Lung (tissue), 12 donors: Measurements from ENCODE around the gene TBC1D10A. TPM values are rescaled to one million over a fixed set of nuclear protein-coding genes. Genes with fewer than 3 reads are reported as not detected.
A peak's percentile ranks its signal among the peaks of the same experiment; 100 is the strongest.

Experiments
- ATAC-seq: fragments of 200-7000 bp; cut with Tn5 transposase; one replicate; pipeline ENCODE4 v1.9.1; 2020; ENCODE audit warnings: moderate number of reproducible peaks; ENCODE audit not compliant: insufficient read depth, low FRiP score
- DNase-seq, 3 donors: peaks; one replicate each; pipeline ENCODE4 v3.0.0-alpha.2; 2013 to 2017
- H3K27ac ChIP-seq, 2 donors: one replicate each; pipeline ENCODE4 v1.5.1; 2013; ENCODE audit warnings: mild to moderate bottlenecking in 2 of 2, moderate library complexity in 2 of 2, control low read depth in 1 of 2, inconsistent platforms in 1 of 2, low read depth in 1 of 2, low read length in 1 of 2
- H3K27me3 ChIP-seq, 3 donors: one replicate each; pipeline ENCODE4 v1.5.1; 2013; ENCODE audit warnings: low read length in 2 of 3; ENCODE audit not compliant: control insufficient read depth in 3 of 3, insufficient read depth in 3 of 3
- H3K36me3 ChIP-seq, 4 donors: one replicate each; pipeline ENCODE4 v1.5.1; 2013; ENCODE audit warnings: low read length in 4 of 4, mild to moderate bottlenecking in 1 of 4, moderate library complexity in 1 of 4; ENCODE audit not compliant: control insufficient read depth in 4 of 4, insufficient read depth in 4 of 4
- H3K4me1 ChIP-seq, 5 donors: one replicate each; pipeline ENCODE4 v1.5.1; 2013; ENCODE audit warnings: low read length in 5 of 5, mild to moderate bottlenecking in 2 of 5, moderate library complexity in 1 of 5; ENCODE audit not compliant: control insufficient read depth in 5 of 5, insufficient read depth in 5 of 5
- H3K4me3 ChIP-seq: one replicate; pipeline ENCODE4 v1.5.1; 2013; ENCODE audit warnings: mild to moderate bottlenecking, control low read depth, moderate library complexity
- H3K9ac ChIP-seq, 2 donors: one replicate each; pipeline ENCODE4 v1.5.1; 2013; ENCODE audit warnings: low read length in 2 of 2, control low read depth in 1 of 2; ENCODE audit not compliant: insufficient read depth in 1 of 2
- H3K9me3 ChIP-seq, 4 donors: one replicate each; pipeline ENCODE4 v1.5.1; 2013; ENCODE audit warnings: low read length in 3 of 4, mild to moderate bottlenecking in 1 of 4, moderate library complexity in 1 of 4; ENCODE audit not compliant: control insufficient read depth in 4 of 4, insufficient read depth in 3 of 4
- WGBS, 2 donors: extraction: QIAGEN DNeasy Blood & Tissue Kit; methylation state at CpG; one replicate each; pipeline ENCODE4 v1.1.7; 2013; 5-methylcytosine and 5-hydroxymethylcytosine counted together
- polyA plus RNA-seq, 2 donors: library from polyadenylated mRNA; stranded (reverse); fragments of 200-250 nt; gene quantifications; one replicate each; pipeline ENCODE4 v1.2.1, GENCODE V29; 2013
- total RNA-seq, 2 donors: library from RNA; depleted of rRNA in 1 of 2; stranded (reverse); fragments of >200 nt in 1 of 2; gene quantifications; one replicate each; pipeline ENCODE4 v1.2.1, GENCODE V29; 2014 to 2021
- TF ChIP-seq, protein P1 (sequence below): IDR thresholded peaks from 2 replicates; pipeline ENCODE4 v1.5.1; 2012; ENCODE audit warnings: mild to moderate bottlenecking; ENCODE audit errors: control extremely low read depth, extremely low read depth
- donor health status: control.
- donor health status: control.
- donor health status: Bipolar disorder and iron deficiency.
- donor health status: healthy.
- donor health status: DM: yes; HTN: yes; CAD: no.

The TBC1D10A gene
- total and polyA plus RNA-seq, 4 donors: 15.0 to 36.4 (median 26.6) TPM

DNA sequence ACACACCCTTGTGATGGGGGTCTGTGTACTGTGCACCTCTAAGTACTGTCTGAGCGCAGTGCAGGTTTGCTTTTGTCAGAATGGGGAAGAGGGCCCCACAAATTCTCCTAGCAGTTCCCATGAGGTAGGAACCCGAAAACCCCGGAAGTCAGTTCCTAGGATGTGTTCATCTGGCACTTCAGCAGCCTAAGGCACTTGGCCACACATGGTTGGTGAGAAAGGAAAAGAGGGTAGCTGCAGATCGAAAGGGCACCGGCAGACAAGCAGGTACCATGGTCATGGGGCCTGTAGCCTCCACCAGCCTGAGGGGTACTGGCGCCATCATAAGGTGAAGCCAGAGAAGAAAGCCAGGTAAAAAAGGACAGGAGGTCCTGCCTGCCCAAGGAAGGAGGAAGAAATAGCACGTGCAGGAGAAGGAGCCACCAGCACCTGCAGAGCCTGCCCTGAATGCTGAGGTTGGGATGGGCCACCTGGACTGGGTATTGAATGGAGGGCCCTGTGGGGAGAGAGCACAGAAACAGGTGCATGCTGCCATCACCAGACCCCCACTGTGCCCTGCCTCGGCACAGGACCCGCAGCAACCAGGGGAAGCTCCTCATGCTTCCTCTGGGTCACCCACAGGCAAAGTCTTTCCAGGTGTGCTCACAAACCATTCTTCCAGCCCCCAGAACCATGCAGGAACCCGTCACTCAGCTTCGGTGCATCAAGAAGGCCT lies 29.3 kb downstream of the TBC1D10A start:
- DNase-seq (no peak), ATAC-seq (no peak)
- H3K4me3 ChIP-seq: no peak overlapping the region
- peak overlapping the region in 1 of 2 donors; percentile 56 for H3K27ac ChIP-seq
- H3K36me3 ChIP-seq: peaks cover 0 to 49% (median 32%) of the 10 kb centered on the region in 4 donors
- no peaks in the 10 kb centered on the region for H3K9me3 ChIP-seq
- TF ChIP-seq, protein P1, sequence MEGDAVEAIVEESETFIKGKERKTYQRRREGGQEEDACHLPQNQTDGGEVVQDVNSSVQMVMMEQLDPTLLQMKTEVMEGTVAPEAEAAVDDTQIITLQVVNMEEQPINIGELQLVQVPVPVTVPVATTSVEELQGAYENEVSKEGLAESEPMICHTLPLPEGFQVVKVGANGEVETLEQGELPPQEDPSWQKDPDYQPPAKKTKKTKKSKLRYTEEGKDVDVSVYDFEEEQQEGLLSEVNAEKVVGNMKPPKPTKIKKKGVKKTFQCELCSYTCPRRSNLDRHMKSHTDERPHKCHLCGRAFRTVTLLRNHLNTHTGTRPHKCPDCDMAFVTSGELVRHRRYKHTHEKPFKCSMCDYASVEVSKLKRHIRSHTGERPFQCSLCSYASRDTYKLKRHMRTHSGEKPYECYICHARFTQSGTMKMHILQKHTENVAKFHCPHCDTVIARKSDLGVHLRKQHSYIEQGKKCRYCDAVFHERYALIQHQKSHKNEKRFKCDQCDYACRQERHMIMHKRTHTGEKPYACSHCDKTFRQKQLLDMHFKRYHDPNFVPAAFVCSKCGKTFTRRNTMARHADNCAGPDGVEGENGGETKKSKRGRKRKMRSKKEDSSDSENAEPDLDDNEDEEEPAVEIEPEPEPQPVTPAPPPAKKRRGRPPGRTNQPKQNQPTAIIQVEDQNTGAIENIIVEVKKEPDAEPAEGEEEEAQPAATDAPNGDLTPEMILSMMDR: no peak
- H3K4me1 ChIP-seq: peaks cover 0 to 31% (median 7%) of the 10 kb centered on the region in 5 donors
- H3K27me3 ChIP-seq: no peaks in the 10 kb centered on the region
- WGBS, 2 donors: 81 to 88% methylated on average over 11 of the region's 11 CpGs
- no peak overlapping the region for H3K9ac ChIP-seq

DNA sequence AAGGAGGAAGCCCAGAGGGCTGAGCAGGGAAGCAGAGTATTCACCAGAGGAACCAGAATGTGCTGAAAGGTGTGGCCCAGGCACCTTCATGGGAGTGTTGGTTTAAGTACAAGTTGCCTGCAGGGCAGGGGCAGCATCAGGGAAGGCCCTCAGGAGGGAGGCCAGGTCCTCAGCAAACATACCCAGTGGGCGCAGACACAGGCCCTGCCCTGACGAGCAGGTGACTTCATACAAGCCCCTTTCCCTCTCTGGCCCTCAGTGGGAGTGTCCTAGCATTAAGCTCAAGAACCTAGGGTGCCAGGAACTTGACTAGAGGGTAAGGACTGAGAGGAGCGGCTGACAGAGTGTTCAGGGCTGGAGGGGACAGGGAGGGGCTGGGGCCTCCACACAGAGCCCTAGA lies 29.9 kb downstream of the TBC1D10A start:
- Histone ChIP-seq H3K27me3 (no peaks in the 10 kb centered on the region), H3K9ac (no peak overlapping the region), H3K36me3 (peaks cover 0 to 55% (median 34%) of the 10 kb centered on the region in 4 donors), H3K4me1 (peaks cover 0 to 29% (median 7%) of the 10 kb centered on the region in 5 donors), H3K27ac (peak overlapping the region in 1 of 2 donors; percentile 56), H3K9me3 (no peaks in the 10 kb centered on the region), H3K4me3 (no peak overlapping the region)
- ATAC-seq: no peak
- TF ChIP-seq, protein P1: no peak
- peak in 1 of 3 donors; percentile 29 for DNase-seq
- 67 to 75% methylated on average over 3 of the region's 3 CpGs for WGBS, 2 donors

DNA sequence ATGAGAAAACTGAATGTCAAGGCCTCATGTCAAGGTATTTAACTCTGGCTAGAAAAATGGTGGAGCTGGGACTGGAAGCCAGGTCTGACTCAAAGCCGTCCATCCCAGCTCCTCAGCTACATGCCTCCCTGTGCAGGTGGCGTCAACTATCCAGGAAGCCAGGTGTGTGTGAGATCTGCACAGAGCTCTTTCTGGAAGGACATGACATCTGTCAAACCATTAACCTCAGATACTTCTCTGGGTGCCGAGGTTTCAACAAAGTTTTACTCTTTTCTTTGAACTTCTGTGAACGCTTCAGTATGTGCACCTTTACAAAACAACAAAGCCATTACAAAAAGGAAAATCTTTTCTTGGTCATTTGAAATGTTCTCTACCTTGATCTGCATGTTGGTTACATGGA lies 30.4 kb downstream of the TBC1D10A start:
- H3K27me3 ChIP-seq: no peaks in the 10 kb centered on the region
- WGBS, 2 donors: 92 to 94% methylated on average over 4 of the region's 4 CpGs
- TF ChIP-seq, protein P1: no peak
- H3K9ac ChIP-seq: no peak overlapping the region
- H3K4me3 ChIP-seq: no peak overlapping the region
- H3K27ac ChIP-seq: peak overlapping the region in 1 of 2 donors; percentile 21
- no peak for DNase-seq
- ATAC-seq: no peak
- H3K4me1 ChIP-seq: peaks cover 3 to 30% (median 9%) of the 10 kb centered on the region in 5 donors
- no peaks in the 10 kb centered on the region for H3K9me3 ChIP-seq
- peaks cover 0 to 55% (median 35%) of the 10 kb centered on the region in 4 donors for H3K36me3 ChIP-seq

DNA sequence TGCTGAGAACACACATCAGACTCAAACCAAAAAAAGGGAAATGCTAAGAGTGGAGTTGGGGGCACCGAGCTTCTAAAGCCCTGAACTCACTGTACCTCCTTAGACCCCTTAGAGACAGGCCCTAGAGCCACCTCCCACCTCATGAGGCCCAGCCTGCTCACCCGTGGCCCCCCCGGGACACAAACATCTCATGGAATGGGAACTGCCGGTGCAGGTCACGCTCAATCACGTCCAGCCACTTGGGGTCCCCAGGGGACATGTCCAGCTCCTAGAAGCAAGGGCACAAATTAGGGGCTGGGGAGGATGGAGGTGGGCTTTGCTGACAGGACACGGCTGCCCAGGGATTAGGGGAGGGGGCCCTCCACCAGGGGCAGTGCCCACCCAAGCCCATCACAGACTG lies 31.2 kb downstream of the TBC1D10A start:
- H3K4me3 ChIP-seq: no peak overlapping the region
- peaks cover 0 to 53% (median 34%) of the 10 kb centered on the region in 4 donors for H3K36me3 ChIP-seq
- WGBS, 2 donors: 79 to 88% methylated on average over 7 of the region's 7 CpGs
- TF ChIP-seq, protein P1: no peak
- no peaks in the 10 kb centered on the region for H3K9me3 ChIP-seq
- H3K27ac ChIP-seq: peak overlapping the region in 1 of 2 donors; percentile 12
- H3K4me1 ChIP-seq: peaks cover 3 to 32% (median 17%) of the 10 kb centered on the region in 5 donors
- DNase-seq (no peak), ATAC-seq (no peak)
- no peaks in the 10 kb centered on the region for H3K27me3 ChIP-seq
- H3K9ac ChIP-seq: no peak overlapping the region
